Eye (tissue), 1 donor: Measurements from ENCODE around the gene LY6G5B.

Experiments used
- DNase-seq: peaks from one replicate; pipeline ENCODE4 v3.0.0-alpha.2; 2015

The LY6G5B gene, protein sequence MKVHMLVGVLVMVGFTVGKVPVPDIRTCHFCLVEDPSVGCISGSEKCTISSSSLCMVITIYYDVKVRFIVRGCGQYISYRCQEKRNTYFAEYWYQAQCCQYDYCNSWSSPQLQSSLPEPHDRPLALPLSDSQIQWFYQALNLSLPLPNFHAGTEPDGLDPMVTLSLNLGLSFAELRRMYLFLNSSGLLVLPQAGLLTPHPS

DNA sequence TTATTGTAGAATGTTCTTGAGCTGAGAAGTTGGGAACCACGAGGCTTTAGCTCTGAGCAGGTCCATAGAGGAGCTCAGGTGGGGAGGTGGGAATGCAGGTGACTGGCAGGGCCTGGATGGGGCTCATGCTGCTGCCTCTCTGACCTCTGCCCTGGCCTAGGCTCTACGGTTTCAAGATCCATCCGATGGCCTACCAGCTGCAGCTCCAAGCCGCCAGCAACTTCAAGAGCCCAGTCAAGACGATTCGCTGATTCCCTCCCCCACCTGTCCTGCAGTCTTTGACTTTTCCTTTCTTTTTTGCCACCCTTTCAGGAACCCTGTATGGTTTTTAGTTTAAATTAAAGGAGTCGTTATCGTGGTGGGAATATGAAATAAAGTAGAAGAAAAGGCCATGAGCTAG is at the start of gene LY6G5B:
Gene LY6G5B, plus strand, starts transcription at position 301 of the 400 bp plus-strand sequence. CDS start 975 bp downstream, outside the sequence.
- no peak for DNase-seq

GRCh38 chr6:31620586-31621319 is 49.0 kb upstream of the LY6G5B start, which contains the start of gene PRRC2A:
TSS of gene PRRC2A (plus strand) at chr6:31620715. CDS start at chr6:31622790, 2,075 bp downstream.
- DNase-seq, result peak; percentile 91

DNA sequence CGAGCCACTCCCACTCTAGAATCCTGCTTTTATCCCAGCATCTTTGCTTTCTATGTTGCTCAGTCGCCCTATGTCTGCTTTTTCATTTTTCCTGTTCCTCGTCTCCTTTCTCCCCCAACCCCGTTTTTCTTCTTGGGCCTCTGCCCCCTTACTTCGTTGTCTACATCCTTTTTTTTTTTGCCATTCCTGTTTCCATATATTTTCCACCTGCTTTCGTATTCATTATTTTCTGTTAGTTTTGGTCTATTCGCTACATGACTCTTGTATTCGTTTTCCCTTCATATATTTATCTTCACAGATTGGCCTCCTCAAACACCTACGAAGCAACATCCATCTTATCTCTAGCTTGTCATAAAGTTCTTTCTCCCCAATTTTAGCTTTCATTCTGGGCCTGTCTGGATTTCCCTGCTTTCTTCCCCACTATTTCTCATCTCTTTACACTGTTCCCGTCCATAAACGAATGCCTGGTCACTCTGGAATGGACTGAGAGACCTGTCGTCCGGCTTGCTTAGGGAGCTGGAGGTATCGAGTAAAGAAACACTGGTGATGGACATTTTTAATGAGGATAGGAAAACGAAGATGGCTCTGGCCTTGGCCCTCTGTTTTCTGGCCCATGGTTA is 48.3 kb upstream of the LY6G5B start:
- DNase-seq, result peak; percentile 57

GRCh38 chr6:31621991-31622390 is 47.8 kb upstream of the LY6G5B start:
- no peak for DNase-seq

GRCh38 chr6:31622684-31623091 is 47.1 kb upstream of the LY6G5B start:
- no peak for DNase-seq

GRCh38 chr6:31624070-31624469 is 45.7 kb upstream of the LY6G5B start:
- no peak for DNase-seq

DNA sequence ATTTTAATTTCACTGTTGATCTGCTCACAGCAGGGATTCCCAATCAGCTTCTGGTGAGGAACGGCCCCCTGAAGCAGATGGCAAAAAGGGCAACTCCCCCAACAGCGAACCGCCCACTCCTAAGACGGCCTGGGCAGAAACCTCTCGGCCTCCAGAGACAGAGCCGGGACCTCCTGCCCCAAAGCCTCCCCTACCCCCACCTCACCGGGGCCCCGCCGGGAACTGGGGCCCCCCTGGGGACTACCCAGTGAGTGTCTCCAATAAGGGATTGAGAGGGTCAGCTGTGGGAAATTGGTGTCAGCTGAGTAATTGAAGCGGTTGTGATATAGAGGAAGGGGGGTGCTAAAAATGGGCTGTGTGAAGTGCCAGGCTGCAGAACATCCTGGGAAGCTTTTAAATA is 42.8 kb upstream of the LY6G5B start:
- DNase-seq, result no peak

DNA sequence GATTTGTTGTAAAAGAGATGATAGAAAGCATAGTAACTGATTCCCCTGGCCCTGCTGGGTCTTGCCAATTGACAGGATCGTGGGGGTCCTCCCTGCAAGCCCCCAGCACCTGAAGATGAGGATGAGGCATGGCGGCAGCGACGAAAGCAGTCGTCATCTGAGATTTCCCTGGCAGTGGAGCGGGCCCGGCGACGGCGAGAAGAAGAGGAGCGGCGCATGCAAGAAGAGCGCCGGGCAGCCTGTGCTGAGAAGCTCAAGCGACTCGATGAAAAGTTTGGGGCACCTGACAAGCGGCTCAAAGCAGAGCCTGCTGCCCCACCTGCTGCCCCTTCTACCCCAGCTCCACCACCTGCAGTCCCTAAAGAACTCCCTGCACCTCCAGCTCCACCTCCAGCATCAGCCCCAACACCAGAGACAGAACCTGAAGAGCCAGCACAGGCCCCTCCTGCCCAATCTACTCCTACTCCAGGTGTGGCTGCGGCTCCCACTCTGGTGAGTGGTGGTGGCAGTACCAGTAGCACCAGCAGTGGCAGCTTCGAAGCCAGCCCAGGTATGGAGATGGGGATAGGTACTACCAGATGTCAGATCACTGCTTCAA is 42.0 kb upstream of the LY6G5B start:
- no peak for DNase-seq

DNA sequence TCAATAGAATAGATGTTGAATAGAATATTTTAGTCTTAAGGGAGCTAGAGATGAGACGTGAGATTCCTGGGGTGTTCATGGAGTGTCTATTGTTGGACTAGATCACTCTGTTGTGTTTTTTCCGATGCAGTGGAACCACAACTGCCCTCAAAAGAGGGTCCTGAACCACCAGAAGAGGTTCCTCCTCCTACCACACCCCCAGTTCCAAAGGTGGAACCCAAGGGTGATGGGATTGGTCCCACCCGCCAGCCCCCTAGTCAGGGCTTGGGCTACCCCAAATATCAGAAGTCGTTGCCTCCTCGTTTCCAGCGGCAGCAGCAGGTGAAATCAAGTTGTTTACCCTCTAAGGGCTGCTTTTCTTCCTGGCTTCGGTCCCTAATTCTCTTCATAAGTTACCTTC is 40.8 kb upstream of the LY6G5B start:
- no peak for DNase-seq

DNA sequence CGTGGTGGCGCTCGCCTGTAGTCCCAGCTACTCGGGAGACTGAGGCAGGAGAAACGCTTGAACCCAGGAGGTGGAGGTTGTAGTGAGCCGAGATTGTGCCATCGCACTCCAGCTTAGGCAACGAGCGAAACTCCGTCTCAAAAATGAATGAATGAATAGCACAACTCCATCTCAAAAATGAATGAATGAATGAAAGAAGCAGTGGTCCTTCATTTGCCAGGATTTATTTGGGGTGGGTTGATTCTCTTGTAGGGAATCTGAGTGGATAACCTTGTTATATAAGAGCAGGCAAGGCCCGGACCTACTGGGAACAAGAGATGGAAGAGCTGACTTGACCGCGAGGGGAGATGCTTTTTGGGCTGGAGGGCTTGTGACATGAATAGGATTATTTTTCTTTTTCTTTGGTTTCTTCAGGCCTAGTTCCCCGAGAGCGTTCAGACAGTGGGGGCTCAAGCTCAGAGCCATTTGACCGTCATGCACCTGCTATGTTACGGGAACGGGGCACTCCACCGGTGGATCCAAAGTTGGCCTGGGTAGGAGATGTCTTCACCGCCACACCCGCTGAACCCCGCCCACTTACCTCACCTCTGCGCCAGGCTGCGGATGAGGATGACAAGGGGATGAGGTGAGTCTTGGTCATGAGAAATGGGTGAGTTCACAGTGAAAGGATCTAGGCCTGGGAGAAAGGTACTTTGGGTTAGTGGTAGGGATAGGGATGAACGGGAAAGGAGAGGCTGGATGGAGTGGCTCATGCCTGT is 39.4 kb upstream of the LY6G5B start:
- DNase-seq, result no peak

GRCh38 chr6:31631209-31631608 is 38.6 kb upstream of the LY6G5B start:
- no peak for DNase-seq

DNA sequence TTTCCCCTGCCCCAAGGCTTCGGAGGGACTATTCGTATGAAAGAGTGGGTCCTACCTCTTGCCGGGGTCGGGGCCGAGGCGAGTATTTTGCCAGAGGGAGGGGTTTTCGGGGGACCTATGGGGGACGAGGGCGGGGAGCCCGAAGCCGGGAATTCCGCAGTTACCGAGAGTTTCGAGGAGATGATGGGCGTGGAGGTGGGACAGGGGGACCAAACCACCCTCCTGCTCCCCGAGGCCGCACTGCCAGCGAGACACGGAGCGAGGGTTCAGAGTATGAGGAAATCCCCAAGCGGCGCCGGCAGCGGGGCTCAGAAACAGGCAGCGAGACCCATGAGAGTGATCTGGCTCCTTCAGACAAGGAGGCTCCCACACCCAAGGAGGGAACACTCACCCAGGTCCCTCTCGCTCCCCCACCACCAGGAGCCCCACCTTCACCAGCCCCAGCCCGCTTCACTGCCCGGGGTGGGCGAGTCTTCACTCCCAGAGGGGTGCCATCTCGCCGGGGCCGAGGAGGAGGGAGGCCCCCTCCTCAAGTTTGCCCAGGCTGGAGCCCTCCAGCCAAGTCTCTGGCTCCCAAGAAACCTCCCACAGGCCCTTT is 38.0 kb upstream of the LY6G5B start:
- DNase-seq, result no peak

GRCh38 chr6:31632279-31632946 is 37.4 kb upstream of the LY6G5B start:
- DNase-seq, result no peak

- DNase-seq, result no peak
Measured at GRCh38 chr6:31633447-31633846, 36.3 kb upstream of the LY6G5B start.

DNA sequence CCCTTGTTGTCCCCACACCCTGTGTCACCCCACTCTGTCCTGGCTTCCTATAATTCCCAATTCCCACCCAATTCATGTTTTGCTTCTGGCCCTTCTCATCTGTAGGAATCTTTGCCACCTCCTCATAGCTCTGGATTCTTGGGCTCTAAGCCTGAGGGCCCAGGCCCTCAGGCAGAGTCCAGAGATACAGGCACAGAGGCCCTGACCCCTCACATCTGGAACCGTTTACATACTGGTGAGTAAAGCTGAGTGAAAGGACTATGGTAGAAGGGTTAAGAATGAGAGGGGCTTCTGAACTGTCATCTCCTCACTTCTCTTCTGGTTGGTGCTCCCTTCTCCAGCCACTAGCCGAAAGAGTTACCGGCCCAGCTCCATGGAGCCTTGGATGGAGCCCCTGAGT is 35.6 kb upstream of the LY6G5B start:
- DNase-seq, result no peak

GRCh38 chr6:31634969-31635575 is 34.7 kb upstream of the LY6G5B start:
- DNase-seq, result no peak

GRCh38 chr6:31636698-31637596 is 32.8 kb upstream of the LY6G5B start:
- no peak for DNase-seq

- no peak for DNase-seq
Measured at GRCh38 chr6:31639043-31639442, 30.7 kb upstream of the LY6G5B start.

DNA sequence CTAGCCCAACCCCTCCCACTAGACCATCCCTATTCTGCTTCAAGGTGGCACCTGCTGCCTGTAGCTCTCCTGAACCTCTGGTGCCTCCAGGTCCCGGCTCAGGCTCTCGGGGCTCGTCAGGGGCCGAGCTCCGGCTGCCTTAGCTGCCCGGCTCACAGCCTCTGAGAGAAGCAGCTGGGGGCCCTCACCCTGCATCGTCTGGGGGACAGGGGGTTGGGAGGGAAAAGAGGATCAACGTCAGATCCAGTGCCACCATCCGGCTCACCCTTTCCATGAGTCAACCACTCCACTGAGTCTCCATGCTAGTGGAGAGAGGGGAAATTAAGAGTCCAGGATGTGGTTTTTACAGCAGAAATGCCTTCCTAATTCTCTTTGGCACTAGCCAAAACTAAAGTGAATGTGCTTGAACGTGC is 30.3 kb upstream of the LY6G5B start:
- DNase-seq, result no peak

DNA sequence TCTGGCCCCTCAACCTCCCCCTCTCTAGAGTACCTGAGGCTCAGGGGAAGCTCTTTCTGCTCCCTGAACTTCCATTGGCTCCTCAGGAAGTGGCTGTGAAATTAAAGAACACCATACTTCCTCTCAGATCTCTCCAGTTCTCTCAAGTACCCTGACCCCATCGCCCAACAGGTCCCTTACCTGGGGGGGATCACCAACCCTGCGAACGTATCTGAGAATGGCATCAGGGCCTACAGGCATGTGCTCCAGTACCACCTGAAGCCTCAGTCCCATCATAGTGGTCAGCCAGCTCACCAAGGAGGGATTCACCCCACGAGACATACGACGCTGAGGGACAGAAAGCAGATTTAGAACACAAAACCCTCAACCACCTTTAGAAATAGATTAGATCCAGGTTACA is 29.2 kb upstream of the LY6G5B start:
- DNase-seq, result no peak
